GM23248 (cell line): Measurements from ENCODE around the gene IPO9. TPM values are rescaled to one million over a fixed set of nuclear protein-coding genes. Genes with fewer than 3 reads are reported as not detected.
"Not testable (repeated sequence)": the region's sequence is repeated elsewhere in the genome, so short reads cannot be mapped to it uniquely, and the experiment has no call there.

Source experiments
- DNase-seq: peaks from one replicate; pipeline ENCODE4 v3.0.0-alpha.2; 2015
- H2AFZ ChIP-seq: fragments of 200-600 bp; sonication (generic); 2 replicates; pipeline ENCODE4 v1.6.1; 2016; ENCODE audit warnings: antibody characterized with exemption
- H3F3A ChIP-seq: fragments of 200-600 bp; sonication (generic); 2 replicates; pipeline ENCODE4 v1.6.1; 2016; ENCODE audit warnings: mild to moderate bottlenecking, antibody characterized with exemption, mixed run types; ENCODE audit not compliant: insufficient read depth
- H3K27ac ChIP-seq: fragments of 200-600 bp; sonication (generic); 2 replicates; pipeline ENCODE4 v1.5.1; 2016; ENCODE audit warnings: mild to moderate bottlenecking
- H3K27me3 ChIP-seq: fragments of 200-600 bp; sonication (generic); replicated peaks from 2 replicates; pipeline ENCODE4 v1.6.1; 2016; ENCODE audit warnings: mild to moderate bottlenecking; ENCODE audit not compliant: insufficient read depth
- H3K36me3 ChIP-seq: fragments of 200-600 bp; sonication (generic); 2 replicates; pipeline ENCODE4 v1.6.1; 2016; ENCODE audit warnings: low read depth, mild to moderate bottlenecking
- H3K4me1 ChIP-seq: fragments of 200-600 bp; sonication (generic); 2 replicates; pipeline ENCODE4 v1.6.1; 2016; ENCODE audit warnings: mild to moderate bottlenecking; ENCODE audit not compliant: insufficient read depth
- H3K4me2 ChIP-seq: fragments of 200-600 bp; sonication (generic); one replicate; pipeline ENCODE4 v1.6.1; 2016; ENCODE audit warnings: mild to moderate bottlenecking; ENCODE audit not compliant: unreplicated experiment
- H3K4me3 ChIP-seq: fragments of 200-600 bp; sonication (generic); 2 replicates; pipeline ENCODE4 v1.5.1; 2016; ENCODE audit warnings: mild to moderate bottlenecking
- H3K79me2 ChIP-seq: fragments of 200-600 bp; sonication (generic); 2 replicates; pipeline ENCODE4 v1.6.1; 2016; ENCODE audit warnings: mild to moderate bottlenecking; ENCODE audit not compliant: insufficient read depth
- H3K9ac ChIP-seq: fragments of 200-600 bp; sonication (generic); 2 replicates; pipeline ENCODE4 v1.6.1; 2016; ENCODE audit warnings: mild to moderate bottlenecking
- H3K9me2 ChIP-seq: fragments of 200-600 bp; sonication (generic); 2 replicates; pipeline ENCODE4 v1.6.1; 2016; ENCODE audit warnings: mixed run types, mild to moderate bottlenecking, moderate library complexity; ENCODE audit not compliant: insufficient read depth
- H3K9me3 ChIP-seq: fragments of 200-600 bp; sonication (generic); one replicate; pipeline ENCODE4 v1.6.1; 2017; ENCODE audit warnings: low read depth
- H4K20me1 ChIP-seq: fragments of 200-600 bp; sonication (generic); 2 replicates; pipeline ENCODE4 v1.6.0; 2016; ENCODE audit not compliant: insufficient read depth
- EZH2 ChIP-seq: fragments of 200-600 bp; sonication (generic); IDR thresholded peaks from 2 replicates; pipeline ENCODE4 v1.6.1; 2018; ENCODE audit warnings: antibody characterized with exemption, mild to moderate bottlenecking; ENCODE audit not compliant: insufficient read depth, poor library complexity, severe bottlenecking
- EZH2phosphoT487 ChIP-seq: fragments of 200-600 bp; sonication (generic); IDR thresholded peaks from 2 replicates; pipeline ENCODE4 v1.6.1; 2018; ENCODE audit warnings: antibody characterized with exemption, moderate library complexity, mild to moderate bottlenecking, low read depth; ENCODE audit not compliant: insufficient read depth
- WGBS, 2 experiments: methylation state at CpG; one replicate each; pipeline ENCODE4 v1.1.6; 2015 to 2017; ENCODE audit warnings: low lambda C conversion rate in 2 of 2, low coverage in 1 of 2; ENCODE audit errors: missing lambda C conversion rate in 2 of 2; 5-methylcytosine and 5-hydroxymethylcytosine counted together
- in situ Hi-C: fragments of 300-500 bp; cut with MboI; formaldehyde crosslinking; loops from 2 replicates; pipeline ENCODE4 v1.15.0; 2020
- polyA plus RNA-seq: library from polyadenylated mRNA; unstranded; fragments of >200 nt; fragmentation: Nextera tagmentation; extraction: Ambion mirVana; gene quantifications from 2 replicates; pipeline ENCODE4 v1.2.1, GENCODE V29; 2016
- total RNA-seq: library from RNA; depleted of rRNA; stranded (reverse); fragments of >200 nt; shearing (Covaris generic); gene quantifications from 2 replicates; pipeline ENCODE4 v1.2.3, GENCODE V29; 2014

The IPO9 gene
- total and polyA plus RNA-seq, 2 experiments from 2014 or later, result 18.3 to 52.4 TPM

- Histone ChIP-seq H3K36me3 (peaks cover 27% of the 10 kb centered on the region), H3K9me3 (no peaks in the 10 kb centered on the region), H3K9ac (peak overlapping the region; percentile 9; the same call in 1 of the 2 replicates), H3K27me3 (no peaks in the 10 kb centered on the region), H2AFZ (no peak overlapping the region), H3K79me2 (peaks cover 49% of the 10 kb centered on the region), H3K4me2 (peak overlapping the region; percentile 48), H3K27ac (peak overlapping the region; percentile 59), H4K20me1 (0 out of 2 replicates have a peak, but pooled peaks cover 1% of the 10 kb centered on the region), H3F3A (peaks cover 53% of the 10 kb centered on the region), H3K9me2 (no peaks in the 10 kb centered on the region), H3K4me1 (peaks cover 36% of the 10 kb centered on the region), H3K4me3 (peak overlapping the region; percentile 23)
- 0 to 4% methylated on average over 1 of the region's 1 CpG for WGBS, 2 experiments
- in situ Hi-C loops, result no loop called here
- DNase-seq, result peak; percentile 86
- TF ChIP-seq EZH2phosphoT487 (no peak), EZH2 (no peak)
Measured at GRCh38 chr1:201850053-201850397, 21.1 kb downstream of the IPO9 start.

DNA sequence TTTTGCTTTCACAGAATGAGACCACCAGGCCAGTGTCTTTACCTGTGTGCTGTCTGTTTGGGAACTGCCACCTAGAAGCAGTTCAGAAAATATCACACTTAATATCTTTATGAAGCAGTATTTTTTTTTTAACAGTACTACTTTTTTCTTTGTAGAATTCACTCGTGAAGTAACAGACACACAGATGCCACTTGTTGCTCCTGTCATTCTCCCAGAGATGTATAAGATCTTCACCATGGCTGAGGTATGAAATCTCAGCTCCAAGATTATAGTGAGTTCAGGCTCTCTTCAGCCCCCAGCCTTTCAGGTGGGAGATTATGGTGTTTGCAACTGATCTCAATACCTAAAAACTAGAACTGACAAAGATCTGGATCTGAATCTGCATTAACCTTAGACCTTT, 23.0 kb downstream of the IPO9 start:
- no peak for TF ChIP-seq EZH2
- Histone ChIP-seq H3K27ac (no peak overlapping the region), H3K4me3 (no peak overlapping the region), H3K36me3 (peaks cover 45% of the 10 kb centered on the region), H3K27me3 (no peaks in the 10 kb centered on the region), H3F3A (peaks cover 40% of the 10 kb centered on the region), H3K9me3 (no peaks in the 10 kb centered on the region), H2AFZ (no peak overlapping the region), H3K79me2 (peaks cover 32% of the 10 kb centered on the region), H4K20me1 (0 out of 2 replicates have a peak, but pooled peaks cover 4% of the 10 kb centered on the region), H3K9me2 (no peaks in the 10 kb centered on the region), H3K9ac (no peak overlapping the region), H3K4me1 (peaks cover 22% of the 10 kb centered on the region), H3K4me2 (no peak overlapping the region)
- no peak for DNase-seq
- in situ Hi-C loops, result no loop called here
- WGBS, 2 experiments, result 95 to 96% methylated on average over 1 of the region's 1 CpG

- H3K4me3 ChIP-seq, H3K4me1 ChIP-seq, DNase-seq, H2AFZ ChIP-seq, in situ Hi-C loops, H3K27me3 ChIP-seq, H3K9me2 ChIP-seq, H3K9me3 ChIP-seq, H3K27ac ChIP-seq, H3K4me2 ChIP-seq, H4K20me1 ChIP-seq, H3F3A ChIP-seq, H3K9ac ChIP-seq: not testable (repeated sequence)
- H3K36me3 ChIP-seq, result peaks cover 73% of the 10 kb centered on the region
- 95 to 100% methylated on average over 2 of the region's 2 CpGs for WGBS, 2 experiments
- peaks cover 12% of the 10 kb centered on the region; the same call in 1 of the 2 replicates for H3K79me2 ChIP-seq
Measured at GRCh38 chr1:201856722-201857121, 27.8 kb downstream of the IPO9 start.

DNA sequence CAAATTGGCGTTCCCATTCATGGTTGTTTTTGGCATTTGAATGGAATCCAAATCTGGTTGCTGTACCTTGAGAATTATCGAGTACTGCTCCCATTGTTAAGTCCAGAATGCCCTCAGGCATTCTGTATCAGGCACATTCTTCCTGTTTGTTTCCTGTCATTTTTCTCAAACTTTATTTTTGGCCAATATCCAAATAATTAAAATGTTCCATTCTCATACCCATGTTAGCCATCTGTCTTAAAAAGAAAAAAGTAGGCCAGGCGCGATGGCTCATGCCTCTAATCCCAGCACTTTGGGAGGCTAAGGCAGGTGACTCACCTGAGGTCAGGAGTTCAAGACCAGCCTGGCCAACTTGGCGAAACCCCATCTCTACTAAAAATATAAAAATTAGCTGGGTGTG, 30.5 kb downstream of the IPO9 start:
- H3K4me1 ChIP-seq, result no peaks in the 10 kb centered on the region
- no peak overlapping the region for H3K4me3 ChIP-seq
- no peaks in the 10 kb centered on the region for H3K9me2 ChIP-seq
- WGBS, 2 experiments, result 93 to 98% methylated on average over 5 of the region's 5 CpGs
- H3K27me3 ChIP-seq, result no peaks in the 10 kb centered on the region
- no peak overlapping the region for H3K27ac ChIP-seq
- H3K36me3 ChIP-seq, result peaks cover 63% of the 10 kb centered on the region
- no peak for DNase-seq
- H3K9me3 ChIP-seq, result no peaks in the 10 kb centered on the region
- H3K4me2 ChIP-seq, result no peak overlapping the region
- in situ Hi-C loops, result no loop called here
- H2AFZ ChIP-seq, result no peak overlapping the region
- no peak for TF ChIP-seq EZH2
- TF ChIP-seq EZH2phosphoT487, result no peak
- H4K20me1 ChIP-seq, result 0 out of 2 replicates have a peak, but pooled peaks cover 4% of the 10 kb centered on the region
- H3K9ac ChIP-seq, result no peak overlapping the region
- H3F3A ChIP-seq, result no peaks in the 10 kb centered on the region
- H3K79me2 ChIP-seq, result no peaks in the 10 kb centered on the region

GRCh38 chr1:201861448-201861847, 32.5 kb downstream of the IPO9 start:
- Histone ChIP-seq H4K20me1 (no peaks in the 10 kb centered on the region), H3K4me3 (no peak overlapping the region), H3K9ac (no peak overlapping the region), H3K27ac (no peak overlapping the region), H3K9me2 (no peaks in the 10 kb centered on the region), H3K36me3 (peaks cover 59% of the 10 kb centered on the region), H3F3A (no peaks in the 10 kb centered on the region), H2AFZ (no peak overlapping the region), H3K4me1 (no peaks in the 10 kb centered on the region), H3K9me3 (no peaks in the 10 kb centered on the region), H3K4me2 (no peak overlapping the region), H3K27me3 (no peaks in the 10 kb centered on the region), H3K79me2 (no peaks in the 10 kb centered on the region)
- in situ Hi-C loops, result no loop called here
- WGBS, 2 experiments, result 92% methylated on average over 7 of the region's 7 CpGs
- TF ChIP-seq EZH2phosphoT487 (no peak), EZH2 (no peak)
- DNase-seq, result no peak
